SK-N-SH (cell line): Measurements from ENCODE around the gene STYXL2.

Source experiments
- EP300 ChIP-seq, 2 experiments: IDR thresholded peaks; 2 replicates each; pipeline versions ENCODE4 v1.4.0 to v1.6.1; 2012; ENCODE audit warnings: borderline replicate concordance in 1 of 2, low read depth in 1 of 2, low read length in 1 of 2
- EZH2phosphoT487 ChIP-seq: fragments of 200-600 bp; sonication (generic); IDR thresholded peaks from 2 replicates; pipeline ENCODE4 v1.6.1; 2017; ENCODE audit warnings: low read depth, mixed run types, mild to moderate bottlenecking, antibody characterized with exemption, moderate library complexity, borderline replicate concordance
- FOXM1 ChIP-seq: IDR thresholded peaks from 2 replicates; pipeline ENCODE4 v1.4.0; 2012; ENCODE audit warnings: low read depth, mild to moderate bottlenecking
- JUND ChIP-seq: IDR thresholded peaks from 2 replicates; pipeline ENCODE4 v1.4.0; 2012
- POLR2AphosphoS5 ChIP-seq: IDR thresholded peaks from 2 replicates; pipeline ENCODE4 v1.6.1; 2012; ENCODE audit warnings: low read depth, low read length
- RCOR1 ChIP-seq: fragments of 150-350 bp; IDR thresholded peaks from 2 replicates; pipeline ENCODE4 v1.6.1; 2017; ENCODE audit warnings: antibody characterized with exemption, low read length
- RFX5 ChIP-seq: IDR thresholded peaks from 2 replicates; pipeline ENCODE4 v1.6.1; 2012; ENCODE audit warnings: mild to moderate bottlenecking, improper control_type of control experiment, low read length
- SIN3A ChIP-seq: IDR thresholded peaks from 2 replicates; pipeline ENCODE4 v1.6.1; 2012; ENCODE audit warnings: low read depth, mild to moderate bottlenecking, low read length, moderate library complexity, borderline replicate concordance
- TAF1 ChIP-seq: IDR thresholded peaks from 2 replicates; pipeline ENCODE4 v1.6.1; 2012; ENCODE audit warnings: low read depth, mild to moderate bottlenecking, low read length, moderate library complexity, borderline replicate concordance
- YY1 ChIP-seq: IDR thresholded peaks from 2 replicates; pipeline ENCODE4 v1.4.0; 2012; ENCODE audit warnings: low read depth, mild to moderate bottlenecking
- TF ChIP-seq, protein P1 (sequence below): fragments of 200-600 bp; sonication (generic); IDR thresholded peaks from 2 replicates; pipeline ENCODE4 v1.6.1; 2017; ENCODE audit warnings: antibody characterized with exemption, mild to moderate bottlenecking, moderate library complexity
- TF ChIP-seq, protein P2 (sequence below): IDR thresholded peaks from 2 replicates; pipeline ENCODE4 v1.6.1; 2012; ENCODE audit warnings: mild to moderate bottlenecking, low read depth, low read length, moderate library complexity
- TF ChIP-seq, protein P3 (sequence below): IDR thresholded peaks from 2 replicates; pipeline ENCODE4 v1.4.0; 2012; ENCODE audit warnings: low read depth
- TF ChIP-seq, protein P4 (sequence below): fragments of 150-350 bp; IDR thresholded peaks from 2 replicates; pipeline ENCODE4 v1.6.1; 2017; ENCODE audit warnings: antibody characterized with exemption, low read length, low read depth, borderline replicate concordance

DNA sequence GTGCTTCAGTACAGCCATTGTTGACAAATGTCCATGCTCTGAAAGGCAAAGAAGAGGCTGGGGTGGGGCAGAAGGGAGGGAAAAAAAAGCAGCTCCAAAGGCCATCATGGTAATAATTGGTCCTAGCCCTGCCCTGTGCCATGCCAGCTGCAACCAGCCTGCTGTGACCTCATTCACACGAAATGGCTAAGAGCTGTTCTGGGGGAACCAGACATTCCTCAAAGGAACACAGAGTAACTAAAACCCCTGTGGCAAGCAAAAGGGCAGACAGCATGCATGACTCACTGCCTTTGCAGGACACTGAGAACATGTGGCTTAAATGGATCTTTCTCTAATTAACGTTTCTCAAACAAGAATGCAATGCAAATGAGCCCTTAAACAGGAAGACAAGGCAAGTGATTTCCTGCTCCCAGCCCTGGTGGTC lies 42.3 kb downstream of the STYXL2 start:
- TF ChIP-seq, protein P1, sequence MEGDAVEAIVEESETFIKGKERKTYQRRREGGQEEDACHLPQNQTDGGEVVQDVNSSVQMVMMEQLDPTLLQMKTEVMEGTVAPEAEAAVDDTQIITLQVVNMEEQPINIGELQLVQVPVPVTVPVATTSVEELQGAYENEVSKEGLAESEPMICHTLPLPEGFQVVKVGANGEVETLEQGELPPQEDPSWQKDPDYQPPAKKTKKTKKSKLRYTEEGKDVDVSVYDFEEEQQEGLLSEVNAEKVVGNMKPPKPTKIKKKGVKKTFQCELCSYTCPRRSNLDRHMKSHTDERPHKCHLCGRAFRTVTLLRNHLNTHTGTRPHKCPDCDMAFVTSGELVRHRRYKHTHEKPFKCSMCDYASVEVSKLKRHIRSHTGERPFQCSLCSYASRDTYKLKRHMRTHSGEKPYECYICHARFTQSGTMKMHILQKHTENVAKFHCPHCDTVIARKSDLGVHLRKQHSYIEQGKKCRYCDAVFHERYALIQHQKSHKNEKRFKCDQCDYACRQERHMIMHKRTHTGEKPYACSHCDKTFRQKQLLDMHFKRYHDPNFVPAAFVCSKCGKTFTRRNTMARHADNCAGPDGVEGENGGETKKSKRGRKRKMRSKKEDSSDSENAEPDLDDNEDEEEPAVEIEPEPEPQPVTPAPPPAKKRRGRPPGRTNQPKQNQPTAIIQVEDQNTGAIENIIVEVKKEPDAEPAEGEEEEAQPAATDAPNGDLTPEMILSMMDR = no peak
- TF ChIP-seq, protein P2, sequence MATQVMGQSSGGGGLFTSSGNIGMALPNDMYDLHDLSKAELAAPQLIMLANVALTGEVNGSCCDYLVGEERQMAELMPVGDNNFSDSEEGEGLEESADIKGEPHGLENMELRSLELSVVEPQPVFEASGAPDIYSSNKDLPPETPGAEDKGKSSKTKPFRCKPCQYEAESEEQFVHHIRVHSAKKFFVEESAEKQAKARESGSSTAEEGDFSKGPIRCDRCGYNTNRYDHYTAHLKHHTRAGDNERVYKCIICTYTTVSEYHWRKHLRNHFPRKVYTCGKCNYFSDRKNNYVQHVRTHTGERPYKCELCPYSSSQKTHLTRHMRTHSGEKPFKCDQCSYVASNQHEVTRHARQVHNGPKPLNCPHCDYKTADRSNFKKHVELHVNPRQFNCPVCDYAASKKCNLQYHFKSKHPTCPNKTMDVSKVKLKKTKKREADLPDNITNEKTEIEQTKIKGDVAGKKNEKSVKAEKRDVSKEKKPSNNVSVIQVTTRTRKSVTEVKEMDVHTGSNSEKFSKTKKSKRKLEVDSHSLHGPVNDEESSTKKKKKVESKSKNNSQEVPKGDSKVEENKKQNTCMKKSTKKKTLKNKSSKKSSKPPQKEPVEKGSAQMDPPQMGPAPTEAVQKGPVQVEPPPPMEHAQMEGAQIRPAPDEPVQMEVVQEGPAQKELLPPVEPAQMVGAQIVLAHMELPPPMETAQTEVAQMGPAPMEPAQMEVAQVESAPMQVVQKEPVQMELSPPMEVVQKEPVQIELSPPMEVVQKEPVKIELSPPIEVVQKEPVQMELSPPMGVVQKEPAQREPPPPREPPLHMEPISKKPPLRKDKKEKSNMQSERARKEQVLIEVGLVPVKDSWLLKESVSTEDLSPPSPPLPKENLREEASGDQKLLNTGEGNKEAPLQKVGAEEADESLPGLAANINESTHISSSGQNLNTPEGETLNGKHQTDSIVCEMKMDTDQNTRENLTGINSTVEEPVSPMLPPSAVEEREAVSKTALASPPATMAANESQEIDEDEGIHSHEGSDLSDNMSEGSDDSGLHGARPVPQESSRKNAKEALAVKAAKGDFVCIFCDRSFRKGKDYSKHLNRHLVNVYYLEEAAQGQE = no peak
- TF ChIP-seq FOXM1 (no peak), JUND (no peak), SIN3A (no peak), EZH2phosphoT487 (no peak), TAF1 (no peak), RCOR1 (no peak), YY1 (no peak), POLR2AphosphoS5 (no peak), EP300 (IDR thresholded peaks at IDR 0.05; ENCODE audit: borderline replicate concordance in 1 of 2, low read depth in 1 of 2, low read length in 1 of 2) (no peak), RFX5 (no peak)
- TF ChIP-seq, protein P3, sequence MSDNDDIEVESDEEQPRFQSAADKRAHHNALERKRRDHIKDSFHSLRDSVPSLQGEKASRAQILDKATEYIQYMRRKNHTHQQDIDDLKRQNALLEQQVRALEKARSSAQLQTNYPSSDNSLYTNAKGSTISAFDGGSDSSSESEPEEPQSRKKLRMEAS = no peak
- TF ChIP-seq, protein P4, sequence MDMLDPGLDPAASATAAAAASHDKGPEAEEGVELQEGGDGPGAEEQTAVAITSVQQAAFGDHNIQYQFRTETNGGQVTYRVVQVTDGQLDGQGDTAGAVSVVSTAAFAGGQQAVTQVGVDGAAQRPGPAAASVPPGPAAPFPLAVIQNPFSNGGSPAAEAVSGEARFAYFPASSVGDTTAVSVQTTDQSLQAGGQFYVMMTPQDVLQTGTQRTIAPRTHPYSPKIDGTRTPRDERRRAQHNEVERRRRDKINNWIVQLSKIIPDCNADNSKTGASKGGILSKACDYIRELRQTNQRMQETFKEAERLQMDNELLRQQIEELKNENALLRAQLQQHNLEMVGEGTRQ = no peak
